Measurements from ENCODE around the gene MRO. TPM values are rescaled to one million over a fixed set of nuclear protein-coding genes. Genes with fewer than 3 reads are reported as not detected.

MRO gene
- total and polyA plus RNA-seq, 2 of the 8 experiments (the other 6 are each of a cell fraction or from before 2014, with no cell fraction given) = 0.65 to 1.0 TPM

DNA sequence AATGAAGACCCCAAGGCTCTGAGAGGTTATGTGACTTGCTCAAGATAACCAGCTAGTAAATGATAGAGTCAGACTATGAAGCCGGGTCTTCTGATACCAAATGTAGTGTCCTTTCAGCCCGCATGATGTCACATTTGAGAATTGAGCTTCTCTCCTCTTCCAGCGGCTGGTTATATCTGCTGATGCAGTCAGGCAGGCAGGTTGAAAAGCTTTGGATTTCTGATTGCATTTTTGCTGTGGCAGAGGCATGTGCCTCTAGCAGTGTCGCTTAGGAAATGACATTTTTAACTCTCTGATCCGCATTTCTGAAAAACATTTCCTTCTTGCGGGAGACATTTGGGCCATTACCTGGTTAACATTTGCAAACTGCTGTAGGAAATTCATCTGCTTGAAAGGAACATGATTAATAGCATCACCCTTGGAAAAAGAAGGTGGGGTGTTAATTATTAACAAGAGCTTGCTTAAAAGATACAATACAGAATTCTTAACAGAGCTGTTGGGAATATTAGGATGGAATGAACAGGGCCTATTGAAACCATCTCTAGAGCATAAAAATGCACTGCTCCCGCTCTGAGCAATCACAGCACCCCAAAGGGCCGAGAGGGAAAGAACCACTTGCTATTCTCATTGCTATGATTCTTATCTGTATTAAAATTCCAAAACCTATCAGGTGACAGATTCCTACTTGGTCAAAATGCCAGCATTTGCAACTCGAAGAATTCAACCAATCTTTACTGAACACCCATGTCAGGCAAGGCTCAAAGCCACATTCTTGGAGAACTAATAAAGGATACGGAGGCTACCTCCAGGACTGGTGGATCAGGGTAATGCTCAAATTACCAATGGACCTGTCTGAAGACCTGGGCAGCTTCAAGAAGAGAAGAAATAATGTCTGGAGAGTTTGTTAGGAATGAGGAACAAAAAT, 25.9 kb downstream of the MRO start:
- H3K56ac ChIP-seq (replicated peaks; ENCODE audit: insufficient read length, low read depth, low read length) = no peak overlapping the region
- TF ChIP-seq HDAC6 (IDR thresholded peaks at IDR 0.05; ENCODE audit: low read depth, low read length) (no peak), KDM1A (IDR thresholded peaks at IDR 0.05; ENCODE audit: borderline replicate concordance, low read length) (no peak), CEBPB (IDR thresholded peaks at IDR 0.05; ENCODE audit: low read depth, low read length) (no peak), CREB1 (IDR thresholded peaks at IDR 0.05) (no peak), CTCF (IDR thresholded peaks at IDR 0.05; ENCODE audit: control extremely low read depth in 1 of 3, insufficient read depth in 1 of 3, low read depth in 1 of 3, low read length in 3 of 3) (no peak), MAX (IDR thresholded peaks at IDR 0.05) (no peak), SP2 (IDR thresholded peaks at IDR 0.05; ENCODE audit: low read length) (no peak), RXRA (IDR thresholded peaks at IDR 0.05; ENCODE audit: insufficient read depth, low read depth, low read length) (no peak)
- no peaks in the 10 kb centered on the region for H4K20me1 ChIP-seq (replicated peaks in 1 of 2; ENCODE audit: control insufficient read depth in 1 of 2, insufficient read depth in 2 of 2, low read length in 2 of 2)
- H3K14ac ChIP-seq (ENCODE audit: insufficient read length) = no peak overlapping the region
- no peak overlapping the region for H3K23ac ChIP-seq (ENCODE audit: insufficient read length)
- H2BK12ac ChIP-seq (ENCODE audit: low read depth, low read length) = no peak overlapping the region
- H3K4me3 ChIP-seq (ENCODE audit: extremely low read depth in 1 of 4, insufficient read depth in 2 of 4, low read depth in 3 of 4, low read length in 4 of 4) = no peak overlapping the region
- no peaks in the 10 kb centered on the region for H3K23me2 ChIP-seq (ENCODE audit: low read depth, low read length)
- H3K27ac ChIP-seq (ENCODE audit: low read depth, low read length) = no peak overlapping the region
- H4K5ac ChIP-seq (ENCODE audit: insufficient read length, low read depth, low read length) = no peak overlapping the region
- no peak overlapping the region for H2BK15ac ChIP-seq (ENCODE audit: low read length)
- H3K36me3 ChIP-seq (ENCODE audit: control insufficient read depth in 2 of 4, insufficient read depth in 4 of 4, low read length in 3 of 4) = no peaks in the 10 kb centered on the region
- H3K9ac ChIP-seq (replicated peaks in 1 of 4; ENCODE audit: extremely low read depth in 1 of 4, low read depth in 3 of 4, low read length in 3 of 4) = no peak overlapping the region
- peak overlapping the region; percentile 13; the same call in 1 of the 2 replicates for H2BK20ac ChIP-seq (ENCODE audit: low read length)
- no peak overlapping the region for H2AFZ ChIP-seq (ENCODE audit: low read length)
- no peaks in the 10 kb centered on the region for H3K9me3 ChIP-seq (ENCODE audit: insufficient read depth in 2 of 2, low read depth in 1 of 2, low read length in 1 of 2)
- DNase-seq (ENCODE audit: low read depth in 1 of 2, low spot score in 2 of 2) (no peak), FAIRE-seq (no peak)
- 94% methylated on average over 10 of the region's 10 CpGs; no CpG with 5 or more reads in 1 of the 2 experiments for WGBS, 2 experiments (ENCODE audit: extremely low coverage in 1 of 2, insufficient coverage in 1 of 2, insufficient read length in 1 of 2, insufficient replicate concordance in 2 of 2, low coverage in 1 of 2, low lambda C conversion rate in 2 of 2, missing lambda C conversion rate in 1 of 2)
- H2AK5ac ChIP-seq (ENCODE audit: low read depth, low read length) = no peak overlapping the region
- H3K79me2 ChIP-seq (ENCODE audit: control insufficient read depth in 1 of 2, insufficient read depth in 2 of 2, low read length in 2 of 2) = no peaks in the 10 kb centered on the region
- no peak overlapping the region for H3K4me2 ChIP-seq (ENCODE audit: insufficient read depth in 1 of 2, low read depth in 2 of 2, low read length in 2 of 2)
- peak overlapping the region; percentile 35 for H4K91ac ChIP-seq (replicated peaks; ENCODE audit: insufficient read length, low read length)
- H2BK5ac ChIP-seq (ENCODE audit: low read depth, low read length) = no peak overlapping the region
- no peaks in the 10 kb centered on the region for H3K4me1 ChIP-seq (replicated peaks in 1 of 4; ENCODE audit: control insufficient read depth in 3 of 4, insufficient read depth in 4 of 4, low read length in 3 of 4)
- no peaks in the 10 kb centered on the region for H3K27me3 ChIP-seq (replicated peaks in 1 of 4; ENCODE audit: control insufficient read depth in 3 of 4, extremely low read depth in 1 of 4, insufficient read depth in 3 of 4, low read length in 3 of 4)
- H3K4ac ChIP-seq (replicated peaks; ENCODE audit: insufficient read length, low read depth, low read length) = no peak overlapping the region
- no peak overlapping the region for H4K8ac ChIP-seq (ENCODE audit: extremely low read depth, insufficient read depth, low read length)
- no peak overlapping the region for H3K18ac ChIP-seq (ENCODE audit: extremely low read depth, low read length)
- no peaks in the 10 kb centered on the region for H3K79me1 ChIP-seq (ENCODE audit: low read depth, low read length)
- ChIA-PET POLR2A (ENCODE audit: partially characterized antibody) (no interaction called here), CTCF (ENCODE audit: partially characterized antibody) (interaction anchor here (0.6 to 1.3 kb wide), 5 partner anchors 13 to 136 kb away, joined by 3 read pairs; no protein-coding TSS in a partner anchor)
- no peak overlapping the region for H2BK120ac ChIP-seq (replicated peaks; ENCODE audit: low read depth, low read length)
